B cell (primary cell): ENCODE data around the gene TRPV6. TPM values are rescaled to one million over a fixed set of nuclear protein-coding genes. Genes with fewer than 3 reads are reported as not detected.

ENCODE experiments used
- ATAC-seq: fragments of 200-7000 bp; cut with Tn5 transposase; one replicate; pipeline ENCODE4 v1.10.0; 2021; ENCODE audit warnings: low read depth, mild to moderate bottlenecking, moderate number of reproducible peaks, moderate library complexity
- CTCF ChIA-PET: fragments of 350-600 bp; sonication (Branson Sonifier 250); formaldehyde crosslinking; loops from one replicate; lab custom pipeline; 2021; ENCODE audit warnings: antibody characterized with exemption, inconsistent platforms; lab: Charles Lee
- POLR2A ChIA-PET: fragments of 350-600 bp; sonication (Branson Sonifier 250); formaldehyde crosslinking; loops from one replicate; lab custom pipeline; 2021; ENCODE audit warnings: antibody characterized with exemption; lab: Charles Lee
- DNase-seq: peaks from one replicate; pipeline ENCODE4 v3.0.0; 2013
- H2AFZ ChIP-seq: 2 replicates; pipeline ENCODE4 v1.6.1; 2012; ENCODE audit warnings: mild to moderate bottlenecking, low read depth, low read length; ENCODE audit not compliant: insufficient read depth, poor library complexity, severe bottlenecking
- H3K27ac ChIP-seq, 2 donors: 1 replicate in 1 of 2; 2 replicates in 1 of 2; pipeline ENCODE4 v1.5.1; 2012 to 2013; ENCODE audit warnings: low read length in 2 of 2, mild to moderate bottlenecking in 2 of 2, moderate library complexity in 1 of 2
- H3K27me3 ChIP-seq, 4 experiments: fragments of 200-600 bp in 1 of 4; sonication (generic) in 1 of 4; replicated peaks in 1 of 4; 1 replicate in 2 of 4; 2 replicates in 2 of 4; pipeline versions ENCODE4 v1.6.1 to v1.7.0; 2013 to 2016; ENCODE audit warnings: low read length in 3 of 4, mild to moderate bottlenecking in 2 of 4, mixed read lengths in 1 of 4, moderate library complexity in 1 of 4; ENCODE audit not compliant: insufficient read depth in 4 of 4, control insufficient read depth in 3 of 4; ENCODE audit errors: control extremely low read depth in 1 of 4
- H3K36me3 ChIP-seq, 2 experiments: replicated peaks in 1 of 2; 1 replicate in 1 of 2; 2 replicates in 1 of 2; pipeline versions ENCODE4 v1.6.1 to v1.7.1; 2013; ENCODE audit warnings: low read length in 1 of 2; ENCODE audit not compliant: insufficient read depth in 2 of 2, control insufficient read depth in 1 of 2; ENCODE audit errors: control extremely low read depth in 1 of 2, extremely low read depth in 1 of 2
- H3K4me1 ChIP-seq, 2 donors: fragments of 200-600 bp in 1 of 2; sonication (generic) in 1 of 2; 1 replicate in 1 of 2; 2 replicates in 1 of 2; pipeline versions ENCODE4 v1.5.1 to v1.6.1; 2013 to 2017; ENCODE audit warnings: low read length in 2 of 2; ENCODE audit not compliant: control insufficient read depth in 2 of 2, insufficient read depth in 2 of 2
- H3K4me2 ChIP-seq: replicated peaks from 2 replicates; pipeline ENCODE3; 2012; ENCODE audit warnings: mild to moderate bottlenecking, low read depth, low read length; ENCODE audit not compliant: poor library complexity, severe bottlenecking
- H3K4me3 ChIP-seq, 5 experiments: fragments of 200-600 bp in 1 of 5; sonication (generic) in 1 of 5; 1 replicate in 3 of 5; 2 replicates in 2 of 5; pipeline versions ENCODE4 v1.5.1 to v1.7.0; 2011 to 2016; ENCODE audit warnings: low read length in 4 of 5, mild to moderate bottlenecking in 4 of 5, low read depth in 2 of 5, control low read depth in 1 of 5, moderate library complexity in 1 of 5; ENCODE audit not compliant: insufficient read depth in 1 of 5; ENCODE audit errors: control extremely low read depth in 1 of 5, extremely low read depth in 1 of 5
- H3K79me2 ChIP-seq: fragments of 200-600 bp; sonication (generic); one replicate; pipeline ENCODE4 v1.6.0; 2016; ENCODE audit warnings: low read length; ENCODE audit not compliant: control insufficient read depth, insufficient read depth
- H3K9ac ChIP-seq: fragments of 200-600 bp; sonication (generic); 2 replicates; pipeline ENCODE4 v1.6.1; 2017; ENCODE audit warnings: mild to moderate bottlenecking, low read length, moderate library complexity
- H3K9me3 ChIP-seq, 3 donors: one replicate each; pipeline versions ENCODE4 v1.6.1 to v1.7.1; 2013; ENCODE audit warnings: low read length in 2 of 3; ENCODE audit not compliant: control insufficient read depth in 2 of 3, insufficient read depth in 1 of 3; ENCODE audit errors: control extremely low read depth in 1 of 3
- H4K20me1 ChIP-seq: 2 replicates; pipeline ENCODE4 v1.6.0; 2012; ENCODE audit warnings: mild to moderate bottlenecking, low read length; ENCODE audit not compliant: insufficient read depth, control insufficient read depth, poor library complexity, severe bottlenecking
- H3K27ac Mint-ChIP-seq: one replicate; pipeline ENCODE4 v1.8.0; 2021; ENCODE audit warnings: mixed read lengths
- H3K27me3 Mint-ChIP-seq: one replicate; pipeline ENCODE4 v1.8.0; 2021; ENCODE audit warnings: mixed read lengths
- H3K4me1 Mint-ChIP-seq: one replicate; pipeline ENCODE4 v1.8.0; 2021; ENCODE audit warnings: mixed read lengths
- H3K4me3 Mint-ChIP-seq: one replicate; pipeline ENCODE4 v1.8.0; 2021; ENCODE audit warnings: mixed read lengths
- H3K9me3 Mint-ChIP-seq: one replicate; pipeline ENCODE4 v1.8.0; 2022; ENCODE audit warnings: mixed read lengths; ENCODE audit not compliant: insufficient read depth
- CTCF ChIP-seq: fragments of 200-600 bp; IDR thresholded peaks from one replicate; pipeline ENCODE4 v1.8.0; 2022; ENCODE audit warnings: antibody characterized with exemption, mild to moderate bottlenecking
- EZH2 ChIP-seq: IDR thresholded peaks from 2 replicates; pipeline ENCODE4 v1.6.1; 2012; ENCODE audit warnings: borderline replicate concordance, low read depth, mild to moderate bottlenecking, moderate library complexity, low read length; ENCODE audit not compliant: insufficient read depth, poor library complexity, severe bottlenecking
- WGBS: methylation state at CpG from one replicate; pipeline ENCODE4 v1.1.5; 2013; ENCODE audit warnings: missing lambda C conversion rate; ENCODE audit not compliant: insufficient coverage; 5-methylcytosine and 5-hydroxymethylcytosine counted together
- intact Hi-C: fragments of 100-400 bp; cut with micrococcal nuclease; formaldehyde crosslinking; loops from one replicate; pipeline ENCODE4 v1.10.0; 2022
- polyA plus RNA-seq: library from polyadenylated mRNA; depleted of rRNA; stranded (reverse); fragments of >200 nt; gene quantifications from 2 replicates; pipeline ENCODE4 v1.2.3, GENCODE V29; 2012
- total RNA-seq, 2 donors: library from RNA; stranded (reverse); fragments of 120-200 nt in 1 of 2; gene quantifications; 1 replicate in 1 of 2; 2 replicates in 1 of 2; pipeline versions ENCODE4 v1.2.3 to v1.2.4, GENCODE V29; 2013 to 2022

The TRPV6 gene
- total and polyA plus RNA-seq, 2 donors (not counting 1 experiment from before 2014, with no cell fraction given), result not detected

DNA sequence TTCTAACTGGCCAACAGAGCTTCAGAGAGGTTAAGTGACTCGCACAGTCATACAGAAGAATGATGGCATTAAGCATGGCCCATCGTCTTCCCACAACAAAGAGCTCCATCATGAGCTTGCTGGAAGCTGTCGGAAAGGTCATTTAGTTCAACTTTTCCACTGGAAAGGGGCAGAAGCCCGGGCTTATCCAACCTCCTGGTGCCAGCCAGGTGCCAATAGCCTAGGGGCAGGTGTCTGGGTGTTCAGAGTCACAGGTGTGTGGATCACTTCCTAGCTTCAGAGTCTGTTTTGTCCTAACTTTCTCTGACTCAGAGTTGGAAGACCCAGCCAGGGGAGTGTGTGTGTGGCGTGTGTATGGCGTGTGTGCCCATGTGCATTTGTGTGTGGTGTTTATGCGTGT, 1.3 kb upstream of the TRPV6 start:
- peaks cover 15% of the 10 kb centered on the region for H3K27me3 Mint-ChIP-seq
- ATAC-seq (no peak), DNase-seq (no peak)
- ChIA-PET CTCF (interaction anchor here (1.9 kb wide), 1 partner anchor 14 kb away, joined by 8 read pairs; no protein-coding TSS in a partner anchor), POLR2A (no interaction called here)
- Histone ChIP-seq H3K79me2 (no peaks in the 10 kb centered on the region), H3K36me3 (no peaks in the 10 kb centered on the region), H3K27ac (no peak overlapping the region), H3K9me3 (no peaks in the 10 kb centered on the region), H3K9ac (no peak overlapping the region), H3K4me1 (no peaks in the 10 kb centered on the region), H2AFZ (no peak overlapping the region), H3K4me2 (no peak overlapping the region), H3K4me3 (no peak overlapping the region), H3K27me3 (peaks cover 0 to 7% (median 1%) of the 10 kb centered on the region in 4 experiments), H4K20me1 (no peaks in the 10 kb centered on the region)
- WGBS, result 72% methylated on average over 7 of the region's 7 CpGs
- intact Hi-C loops, result no loop called here
- TF ChIP-seq EZH2 (no peak), CTCF (no peak)
- no peak overlapping the region for H3K4me3 Mint-ChIP-seq
- H3K27ac Mint-ChIP-seq, result no peak overlapping the region
- no peaks in the 10 kb centered on the region for H3K9me3 Mint-ChIP-seq
- no peaks in the 10 kb centered on the region for H3K4me1 Mint-ChIP-seq

DNA sequence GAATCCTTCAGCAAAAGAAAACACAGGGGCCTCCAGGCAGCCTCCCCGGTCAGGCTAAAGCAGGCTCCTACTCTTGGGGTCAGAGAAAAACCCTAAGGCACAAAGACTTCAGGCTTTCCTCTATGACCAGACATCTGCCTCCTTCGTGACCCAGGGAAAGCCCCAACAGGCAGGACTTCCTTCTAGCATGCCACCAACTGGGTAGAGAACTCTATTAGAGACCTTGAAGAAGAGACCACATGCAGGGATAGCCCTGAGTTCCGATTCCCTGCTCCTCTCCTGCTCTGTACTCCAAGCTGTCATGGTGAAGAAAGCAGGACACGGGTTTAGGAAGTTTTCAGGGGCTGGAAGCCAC, 1.3 kb downstream of the TRPV6 start:
- POLR2A ChIA-PET, result no interaction called here
- no peak overlapping the region for H3K27ac Mint-ChIP-seq
- Histone ChIP-seq H3K4me1 (no peaks in the 10 kb centered on the region), H3K27me3 (peaks cover 0 to 7% (median 1%) of the 10 kb centered on the region in 4 experiments), H3K9me3 (no peaks in the 10 kb centered on the region), H2AFZ (no peak overlapping the region), H3K4me3 (no peak overlapping the region), H3K79me2 (no peaks in the 10 kb centered on the region), H3K36me3 (no peaks in the 10 kb centered on the region), H3K9ac (no peak overlapping the region), H4K20me1 (no peaks in the 10 kb centered on the region), H3K4me2 (no peak overlapping the region), H3K27ac (no peak overlapping the region)
- CTCF ChIA-PET, result no interaction called here
- ATAC-seq (no peak), DNase-seq (no peak)
- peaks cover 17% of the 10 kb centered on the region for H3K27me3 Mint-ChIP-seq
- 45% methylated on average over 2 of the region's 4 CpGs for WGBS
- TF ChIP-seq CTCF, result no peak
- TF ChIP-seq EZH2, result no peak
- H3K4me1 Mint-ChIP-seq, result no peaks in the 10 kb centered on the region
- intact Hi-C loops, result no loop called here
- H3K9me3 Mint-ChIP-seq, result no peaks in the 10 kb centered on the region
- H3K4me3 Mint-ChIP-seq, result no peak overlapping the region
